Bronchial epithelial cell (primary cell): Measurements from ENCODE around the gene MYH14. TPM values are rescaled to one million over a fixed set of nuclear protein-coding genes. Genes with fewer than 3 reads are reported as not detected.

ENCODE experiments used
- DNase-seq: peaks from one replicate; pipeline ENCODE4 v3.0.0-alpha.2; 2010; ENCODE audit warnings: low read depth
- FAIRE-seq: peaks from 2 replicates; lab custom pipeline; 2011; peaks lifted over from hg19 to GRCh38; lab: Jason Lieb, UNC
- H3K27me3 ChIP-seq: 2 replicates; pipeline ENCODE4 v1.5.1; 2011; ENCODE audit warnings: low read length; ENCODE audit not compliant: control insufficient read depth, insufficient read depth
- H3K36me3 ChIP-seq: 2 replicates; pipeline ENCODE4 v1.5.1; 2011; ENCODE audit warnings: low read length; ENCODE audit not compliant: control insufficient read depth, insufficient read depth
- H3K4me3 ChIP-seq: 2 replicates; pipeline ENCODE4 v1.5.1; 2011; ENCODE audit warnings: mild to moderate bottlenecking, low read depth, low read length, control low read depth
- total RNA-seq: library from RNA; depleted of rRNA; stranded (reverse); fragments of >200 nt; gene quantifications from 2 replicates; pipeline ENCODE4 v1.2.1, GENCODE V29; 2014
- TF ChIP-seq, protein P1 (sequence below): IDR thresholded peaks from 2 replicates; pipeline ENCODE4 v1.5.1; 2011; ENCODE audit warnings: mild to moderate bottlenecking, moderate library complexity, low read length, control low read depth, inconsistent platforms; ENCODE audit not compliant: insufficient read depth, severe bottlenecking

MYH14 gene
- total RNA-seq, 1 donor from 2014 or later: 6.8 TPM

DNA sequence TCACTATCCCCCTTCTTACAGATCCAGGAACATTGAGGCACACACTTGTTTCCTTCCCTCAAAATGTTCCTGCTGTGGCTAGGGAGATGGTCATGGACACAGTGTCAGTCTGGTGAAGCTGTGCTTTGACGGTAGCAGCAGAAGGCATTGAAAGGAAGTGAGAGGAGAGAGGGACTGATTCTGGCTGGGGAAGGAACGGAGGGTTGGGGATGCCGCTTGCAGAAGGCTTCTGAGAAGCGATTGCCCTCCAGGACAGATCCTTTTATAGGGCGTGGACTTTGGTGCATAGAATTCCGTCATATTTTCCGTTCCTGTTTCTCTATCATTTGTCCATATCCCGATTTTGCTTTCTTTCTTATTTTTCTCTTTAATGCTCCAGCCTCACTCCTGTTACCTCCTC is 14.1 kb upstream of the MYH14 start:
- no peak for DNase-seq
- no peak for FAIRE-seq
- Histone ChIP-seq H3K36me3 (no peaks in the 10 kb centered on the region), H3K27me3 (no peaks in the 10 kb centered on the region), H3K4me3 (no peak overlapping the region)
- TF ChIP-seq, protein P1, sequence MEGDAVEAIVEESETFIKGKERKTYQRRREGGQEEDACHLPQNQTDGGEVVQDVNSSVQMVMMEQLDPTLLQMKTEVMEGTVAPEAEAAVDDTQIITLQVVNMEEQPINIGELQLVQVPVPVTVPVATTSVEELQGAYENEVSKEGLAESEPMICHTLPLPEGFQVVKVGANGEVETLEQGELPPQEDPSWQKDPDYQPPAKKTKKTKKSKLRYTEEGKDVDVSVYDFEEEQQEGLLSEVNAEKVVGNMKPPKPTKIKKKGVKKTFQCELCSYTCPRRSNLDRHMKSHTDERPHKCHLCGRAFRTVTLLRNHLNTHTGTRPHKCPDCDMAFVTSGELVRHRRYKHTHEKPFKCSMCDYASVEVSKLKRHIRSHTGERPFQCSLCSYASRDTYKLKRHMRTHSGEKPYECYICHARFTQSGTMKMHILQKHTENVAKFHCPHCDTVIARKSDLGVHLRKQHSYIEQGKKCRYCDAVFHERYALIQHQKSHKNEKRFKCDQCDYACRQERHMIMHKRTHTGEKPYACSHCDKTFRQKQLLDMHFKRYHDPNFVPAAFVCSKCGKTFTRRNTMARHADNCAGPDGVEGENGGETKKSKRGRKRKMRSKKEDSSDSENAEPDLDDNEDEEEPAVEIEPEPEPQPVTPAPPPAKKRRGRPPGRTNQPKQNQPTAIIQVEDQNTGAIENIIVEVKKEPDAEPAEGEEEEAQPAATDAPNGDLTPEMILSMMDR: no peak

DNA sequence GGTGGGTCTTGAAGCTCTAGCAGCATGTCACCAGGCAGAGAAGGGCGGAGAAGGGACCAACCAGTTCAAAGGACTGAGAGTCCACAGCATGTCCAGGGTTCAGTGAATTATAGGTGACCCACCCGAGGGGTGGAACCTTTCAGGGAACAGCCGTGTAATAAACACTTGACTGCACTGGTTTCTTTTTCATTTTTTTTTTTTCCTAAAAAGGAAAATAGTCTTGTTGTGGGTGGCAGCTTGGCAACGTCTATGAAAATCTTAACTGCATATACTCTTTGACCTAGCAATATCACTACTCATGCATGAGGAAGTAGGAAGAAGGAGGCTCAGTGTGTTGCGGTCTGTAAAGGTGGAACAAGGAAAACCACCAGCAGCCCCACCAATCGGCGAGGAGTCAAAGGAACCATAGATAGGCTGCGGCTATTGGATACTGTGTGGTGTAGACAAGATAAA is 13.0 kb upstream of the MYH14 start:
- no peak for FAIRE-seq
- Histone ChIP-seq H3K36me3 (no peaks in the 10 kb centered on the region), H3K4me3 (no peak overlapping the region), H3K27me3 (no peaks in the 10 kb centered on the region)
- TF ChIP-seq, protein P1: no peak
- DNase-seq: no peak

DNA sequence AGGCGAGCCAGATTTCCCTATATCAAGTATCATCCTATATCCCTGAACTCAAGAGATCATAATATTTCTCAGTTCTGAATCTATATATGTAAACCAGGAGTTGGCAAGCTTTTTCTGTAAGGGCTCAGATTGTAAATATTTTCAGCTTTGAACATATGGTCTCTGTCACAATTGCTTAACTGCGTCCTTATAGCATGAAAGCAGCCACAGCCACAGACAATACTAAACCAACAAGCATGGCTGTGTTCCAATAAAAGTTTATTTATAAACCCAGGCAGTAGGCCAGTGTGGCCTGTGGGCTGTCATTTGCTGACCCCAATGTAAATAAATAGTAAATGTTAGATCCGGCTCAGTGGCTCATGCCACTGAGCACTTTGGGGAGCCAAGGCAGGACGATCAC is 12.2 kb upstream of the MYH14 start:
- no peaks in the 10 kb centered on the region for H3K36me3 ChIP-seq
- DNase-seq (no peak), FAIRE-seq (no peak)
- H3K27me3 ChIP-seq: no peaks in the 10 kb centered on the region
- H3K4me3 ChIP-seq: no peak overlapping the region
- TF ChIP-seq, protein P1: no peak

DNA sequence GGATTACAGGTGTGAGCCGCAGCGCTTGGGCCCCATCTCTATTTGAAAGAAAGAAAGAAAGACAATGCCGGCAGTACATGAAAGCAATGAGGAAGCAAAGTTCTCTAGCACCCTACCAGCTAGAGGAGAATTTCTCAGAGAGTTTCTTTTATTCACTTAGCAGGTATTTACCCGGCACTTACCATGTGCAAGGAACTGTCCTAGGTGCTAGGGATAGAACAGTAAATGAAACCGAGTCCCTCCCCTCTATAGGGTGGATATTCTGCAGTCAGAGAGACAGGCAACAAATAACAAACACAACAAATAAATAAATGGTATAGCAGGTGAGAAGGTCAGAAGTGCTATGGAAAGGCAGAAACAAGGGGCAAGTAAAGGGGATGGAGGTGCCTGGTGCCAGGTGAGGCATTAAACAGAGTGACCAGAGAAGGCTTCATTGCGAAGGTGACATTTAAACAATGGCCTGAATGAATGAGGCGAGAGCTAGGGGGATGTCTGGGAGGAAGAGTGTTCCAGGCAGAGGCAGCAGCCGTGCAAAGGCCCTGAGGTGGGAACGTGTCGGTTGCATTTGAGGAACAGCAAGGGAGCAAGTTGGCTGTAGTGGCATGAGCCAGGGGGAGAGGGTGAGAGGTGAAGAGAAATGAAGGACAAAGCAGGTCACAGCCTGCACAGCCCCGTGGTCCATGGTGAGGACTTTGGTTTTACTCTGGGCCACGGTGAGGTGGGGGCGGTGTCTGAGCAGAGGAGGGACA is 10.8 kb upstream of the MYH14 start:
- FAIRE-seq (no peak), DNase-seq (no peak)
- H3K27me3 ChIP-seq: no peaks in the 10 kb centered on the region
- no peak overlapping the region for H3K4me3 ChIP-seq
- H3K36me3 ChIP-seq: no peaks in the 10 kb centered on the region
- TF ChIP-seq, protein P1: no peak

DNA sequence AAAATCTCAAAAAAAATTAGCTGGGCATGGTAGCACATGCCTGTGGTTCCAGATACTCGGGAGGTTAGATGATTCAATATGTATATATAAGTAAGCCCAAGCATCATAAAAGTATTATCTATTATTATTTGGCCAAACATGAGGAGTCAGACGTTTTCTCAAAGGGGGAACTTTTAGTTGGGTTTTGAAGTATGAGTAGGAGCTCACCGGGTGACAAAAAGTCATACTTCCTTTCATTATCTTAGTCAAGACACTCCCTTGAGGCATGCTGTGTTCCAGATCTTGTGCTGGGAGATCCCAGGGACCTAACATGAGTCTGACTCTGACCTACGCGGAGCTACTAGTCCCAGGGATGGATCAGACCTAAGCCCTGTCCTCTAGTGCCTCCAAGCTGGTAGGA is 8.2 kb upstream of the MYH14 start:
- TF ChIP-seq, protein P1: no peak
- no peak overlapping the region for H3K4me3 ChIP-seq
- DNase-seq (no peak), FAIRE-seq (no peak)
- H3K36me3 ChIP-seq: no peaks in the 10 kb centered on the region
- H3K27me3 ChIP-seq: no peaks in the 10 kb centered on the region
